ENCODE data around the gene ALS2.
A peak's percentile ranks its signal among the peaks of the same experiment; 100 is the strongest.
"Not testable (repeated sequence)": the region's sequence is repeated elsewhere in the genome, so short reads cannot be mapped to it uniquely, and the experiment has no call there.

ALS2 gene

DNA sequence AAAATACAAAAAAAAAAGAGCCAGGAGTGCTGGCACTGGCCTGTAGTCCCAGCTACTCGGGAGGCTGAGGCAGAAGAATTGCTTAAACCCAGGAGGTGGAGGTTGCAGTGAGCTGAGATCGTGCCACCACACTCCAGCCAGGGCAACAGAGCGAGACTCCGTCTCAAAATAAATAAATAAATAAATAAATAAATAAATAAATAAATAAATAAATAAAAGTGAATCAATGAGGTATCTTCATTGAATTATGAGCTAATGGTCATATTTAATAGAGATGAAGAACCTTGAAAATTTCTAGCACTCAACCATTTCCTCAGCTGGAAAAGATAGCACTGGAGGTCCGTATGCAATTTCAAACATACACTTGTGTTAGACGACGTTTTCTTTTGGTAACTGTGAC lies 16.3 kb downstream of the ALS2 start:
- not testable (repeated sequence) for DNase-seq; H3K9me3 ChIP-seq (ENCODE audit: control extremely low read depth in 1 of 5, control insufficient read depth in 4 of 5, insufficient read depth in 2 of 5, low read depth in 1 of 5, low read length in 4 of 5); H3K4me3 ChIP-seq (ENCODE audit: control insufficient read depth in 1 of 7, extremely low read depth in 1 of 7, insufficient read depth in 4 of 7, low read depth in 2 of 7, low read length in 6 of 7); H3K27me3 ChIP-seq (replicated peaks in 2 of 5; ENCODE audit: control insufficient read depth in 4 of 5, insufficient read depth in 5 of 5, low read length in 4 of 5); H3K27ac ChIP-seq (ENCODE audit: insufficient read depth in 1 of 2, low read depth in 1 of 2, low read length in 2 of 2, poor library complexity in 1 of 2, severe bottlenecking in 2 of 2)
- POLR2A ChIA-PET, result interaction anchor here (0.5 kb wide), 1 partner anchor 695 kb away, joined by 4 read pairs; no protein-coding TSS in a partner anchor
- CTCF ChIA-PET, result interaction anchor here (0.8 to 2.6 kb wide), 5 partner anchors 14 to 83 kb away, joined by 3 to 10 read pairs (median 4); no protein-coding TSS in a partner anchor
- Histone ChIP-seq H3K4me1 (ENCODE audit: control extremely low read depth in 1 of 4, control insufficient read depth in 4 of 4, insufficient read depth in 4 of 4, low read length in 3 of 4) (peaks cover under 1 to 16% (median 8%) of the 10 kb centered on the region in 4 experiments), H3K36me3 (ENCODE audit: control insufficient read depth in 4 of 4, insufficient read depth in 4 of 4, low read length in 3 of 4) (peaks cover 16 to 59% (median 38%) of the 10 kb centered on the region in 4 experiments)
- 92% methylated on average over 2 of the region's 7 CpGs for WGBS (ENCODE audit: insufficient coverage)

DNA sequence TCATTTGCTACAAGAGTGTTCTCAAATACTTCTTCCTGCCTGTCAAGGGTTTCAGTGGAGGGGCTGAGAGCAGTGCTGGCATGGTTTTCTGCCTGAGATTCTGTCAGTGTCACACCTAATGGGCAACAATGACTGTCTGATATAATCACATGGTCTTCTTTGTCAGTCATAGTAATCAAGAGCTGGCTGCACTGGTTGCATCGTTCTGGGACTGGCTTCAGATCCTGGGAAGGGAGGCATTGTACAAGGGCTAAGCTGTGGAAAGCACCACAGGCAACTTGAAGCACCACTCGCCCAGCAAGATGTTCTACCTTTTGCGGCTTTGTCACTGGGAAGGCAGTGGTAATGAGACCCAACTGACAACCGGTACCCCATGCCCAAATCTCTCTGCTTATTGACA lies 19.6 kb downstream of the ALS2 start:
- no peaks in the 10 kb centered on the region for H3K4me1 ChIP-seq (ENCODE audit: control extremely low read depth in 1 of 4, control insufficient read depth in 4 of 4, insufficient read depth in 4 of 4, low read length in 3 of 4)
- no peaks in the 10 kb centered on the region for H3K9me3 ChIP-seq (ENCODE audit: control extremely low read depth in 1 of 5, control insufficient read depth in 4 of 5, insufficient read depth in 2 of 5, low read depth in 1 of 5, low read length in 4 of 5)
- no peak overlapping the region for H3K4me3 ChIP-seq (ENCODE audit: control insufficient read depth in 1 of 7, extremely low read depth in 1 of 7, insufficient read depth in 4 of 7, low read depth in 2 of 7, low read length in 6 of 7)
- no peak overlapping the region for H3K27ac ChIP-seq (ENCODE audit: insufficient read depth in 1 of 2, low read depth in 1 of 2, low read length in 2 of 2, poor library complexity in 1 of 2, severe bottlenecking in 2 of 2)
- WGBS (ENCODE audit: insufficient coverage), result 95% methylated on average over 4 of the region's 4 CpGs
- no peaks in the 10 kb centered on the region for H3K27me3 ChIP-seq (replicated peaks in 2 of 5; ENCODE audit: control insufficient read depth in 4 of 5, insufficient read depth in 5 of 5, low read length in 4 of 5)
- ChIA-PET CTCF (no interaction called here), POLR2A (no interaction called here)
- no peak for DNase-seq
- peaks cover 18 to 67% (median 45%) of the 10 kb centered on the region in 4 experiments for H3K36me3 ChIP-seq (ENCODE audit: control insufficient read depth in 4 of 4, insufficient read depth in 4 of 4, low read length in 3 of 4)

DNA sequence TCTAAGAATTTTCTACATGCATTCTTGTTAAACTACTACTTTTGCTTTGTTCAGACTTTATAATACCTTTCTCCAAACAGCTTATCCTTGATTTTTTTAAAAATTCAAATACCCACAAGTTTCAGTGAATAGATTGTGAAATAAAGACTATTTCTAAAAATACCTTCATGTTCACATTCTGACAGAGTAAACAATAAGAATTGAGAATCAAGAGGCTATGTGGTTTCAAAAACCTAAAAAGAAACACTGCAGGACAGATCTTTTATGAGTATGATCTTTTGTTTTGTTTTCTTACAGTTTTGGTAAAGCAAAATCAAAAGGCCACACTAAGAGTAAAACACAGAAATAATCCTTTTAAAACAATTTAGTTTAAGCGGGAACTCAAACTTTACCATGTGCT lies 21.2 kb downstream of the ALS2 start:
- ChIA-PET CTCF (interaction anchor here (1.2 kb wide), 1 partner anchor 19 kb away, joined by 3 read pairs; no protein-coding TSS in a partner anchor), POLR2A (no interaction called here)
- Histone ChIP-seq H3K27ac (ENCODE audit: insufficient read depth in 1 of 2, low read depth in 1 of 2, low read length in 2 of 2, poor library complexity in 1 of 2, severe bottlenecking in 2 of 2) (no peak overlapping the region), H3K9me3 (ENCODE audit: control extremely low read depth in 1 of 5, control insufficient read depth in 4 of 5, insufficient read depth in 2 of 5, low read depth in 1 of 5, low read length in 4 of 5) (no peaks in the 10 kb centered on the region), H3K4me3 (ENCODE audit: control insufficient read depth in 1 of 7, extremely low read depth in 1 of 7, insufficient read depth in 4 of 7, low read depth in 2 of 7, low read length in 6 of 7) (no peak overlapping the region), H3K27me3 (replicated peaks in 2 of 5; ENCODE audit: control insufficient read depth in 4 of 5, insufficient read depth in 5 of 5, low read length in 4 of 5) (no peaks in the 10 kb centered on the region), H3K36me3 (ENCODE audit: control insufficient read depth in 4 of 4, insufficient read depth in 4 of 4, low read length in 3 of 4) (peaks cover 12 to 61% (median 42%) of the 10 kb centered on the region in 4 experiments), H3K4me1 (ENCODE audit: control extremely low read depth in 1 of 4, control insufficient read depth in 4 of 4, insufficient read depth in 4 of 4, low read length in 3 of 4) (no peaks in the 10 kb centered on the region)
- WGBS (ENCODE audit: insufficient coverage), result no CpG with 5 or more reads among the region's 1 CpG
- DNase-seq, result no peak

DNA sequence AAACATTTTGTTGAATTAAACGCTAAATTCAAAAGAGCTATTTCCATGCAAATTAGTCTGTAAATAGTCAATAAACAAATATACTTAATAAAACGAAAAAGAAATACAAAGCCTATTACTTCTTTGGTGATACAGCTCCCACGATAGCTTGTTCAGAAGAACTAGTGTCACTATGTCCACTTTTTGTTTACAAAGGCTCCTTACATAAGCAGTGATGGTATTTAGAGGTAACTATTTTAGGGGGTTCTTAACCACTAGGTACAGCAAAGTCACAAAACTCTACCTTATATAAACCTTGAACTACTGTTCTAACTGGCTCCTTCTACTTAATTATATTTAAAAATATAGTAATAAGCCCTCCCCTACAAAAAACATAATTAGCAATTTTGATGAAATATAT lies 21.9 kb downstream of the ALS2 start:
- WGBS (ENCODE audit: insufficient coverage), result no CpG with 5 or more reads among the region's 3 CpGs
- Histone ChIP-seq H3K4me1 (ENCODE audit: control extremely low read depth in 1 of 4, control insufficient read depth in 4 of 4, insufficient read depth in 4 of 4, low read length in 3 of 4) (no peaks in the 10 kb centered on the region), H3K27ac (ENCODE audit: insufficient read depth in 1 of 2, low read depth in 1 of 2, low read length in 2 of 2, poor library complexity in 1 of 2, severe bottlenecking in 2 of 2) (no peak overlapping the region), H3K36me3 (ENCODE audit: control insufficient read depth in 4 of 4, insufficient read depth in 4 of 4, low read length in 3 of 4) (peaks cover 12 to 67% (median 45%) of the 10 kb centered on the region in 4 experiments), H3K27me3 (replicated peaks in 2 of 5; ENCODE audit: control insufficient read depth in 4 of 5, insufficient read depth in 5 of 5, low read length in 4 of 5) (no peaks in the 10 kb centered on the region), H3K4me3 (ENCODE audit: control insufficient read depth in 1 of 7, extremely low read depth in 1 of 7, insufficient read depth in 4 of 7, low read depth in 2 of 7, low read length in 6 of 7) (no peak overlapping the region), H3K9me3 (ENCODE audit: control extremely low read depth in 1 of 5, control insufficient read depth in 4 of 5, insufficient read depth in 2 of 5, low read depth in 1 of 5, low read length in 4 of 5) (no peaks in the 10 kb centered on the region)
- POLR2A ChIA-PET, result no interaction called here
- DNase-seq, result no peak
- CTCF ChIA-PET, result interaction anchor here (1.2 to 1.4 kb wide), 3 partner anchors 10 to 19 kb away, joined by 3 to 5 read pairs (median 5); no protein-coding TSS in a partner anchor

DNA sequence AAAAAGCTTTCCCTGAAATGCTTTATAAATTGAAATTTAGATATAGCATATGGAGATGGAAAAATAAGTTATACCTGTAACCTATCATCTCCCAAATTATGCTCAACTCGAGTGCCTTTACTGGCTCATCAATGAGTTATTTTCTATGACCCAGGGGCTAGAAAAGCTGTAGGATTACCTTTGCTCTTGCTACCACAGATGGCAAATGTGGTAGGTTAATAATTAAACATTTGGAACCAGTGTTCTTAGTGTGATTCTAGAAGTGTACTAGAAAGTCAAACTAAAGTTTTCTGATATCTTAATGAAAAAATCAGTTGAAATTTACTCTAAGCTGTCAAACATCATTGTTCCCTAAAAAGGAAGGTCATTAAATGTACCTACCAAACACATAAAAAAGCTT lies 22.5 kb downstream of the ALS2 start:
- ChIA-PET CTCF (interaction anchor here (1.2 to 1.4 kb wide), 4 partner anchors 10 to 37 kb away, joined by 3 to 5 read pairs (median 4); no protein-coding TSS in a partner anchor), POLR2A (no interaction called here)
- 40% methylated on average over 1 of the region's 1 CpG for WGBS (ENCODE audit: insufficient coverage)
- H3K36me3 ChIP-seq (ENCODE audit: control insufficient read depth in 4 of 4, insufficient read depth in 4 of 4, low read length in 3 of 4), result peaks cover 12 to 65% (median 45%) of the 10 kb centered on the region in 4 experiments
- no peaks in the 10 kb centered on the region for H3K4me1 ChIP-seq (ENCODE audit: control extremely low read depth in 1 of 4, control insufficient read depth in 4 of 4, insufficient read depth in 4 of 4, low read length in 3 of 4)
- no peaks in the 10 kb centered on the region for H3K9me3 ChIP-seq (ENCODE audit: control extremely low read depth in 1 of 5, control insufficient read depth in 4 of 5, insufficient read depth in 2 of 5, low read depth in 1 of 5, low read length in 4 of 5)
- peak overlapping the region in 1 of 2 experiments; percentile 32 for H3K27ac ChIP-seq (ENCODE audit: insufficient read depth in 1 of 2, low read depth in 1 of 2, low read length in 2 of 2, poor library complexity in 1 of 2, severe bottlenecking in 2 of 2)
- DNase-seq, result no peak
- no peaks in the 10 kb centered on the region for H3K27me3 ChIP-seq (replicated peaks in 2 of 5; ENCODE audit: control insufficient read depth in 4 of 5, insufficient read depth in 5 of 5, low read length in 4 of 5)
- H3K4me3 ChIP-seq (ENCODE audit: control insufficient read depth in 1 of 7, extremely low read depth in 1 of 7, insufficient read depth in 4 of 7, low read depth in 2 of 7, low read length in 6 of 7), result no peak overlapping the region

DNA sequence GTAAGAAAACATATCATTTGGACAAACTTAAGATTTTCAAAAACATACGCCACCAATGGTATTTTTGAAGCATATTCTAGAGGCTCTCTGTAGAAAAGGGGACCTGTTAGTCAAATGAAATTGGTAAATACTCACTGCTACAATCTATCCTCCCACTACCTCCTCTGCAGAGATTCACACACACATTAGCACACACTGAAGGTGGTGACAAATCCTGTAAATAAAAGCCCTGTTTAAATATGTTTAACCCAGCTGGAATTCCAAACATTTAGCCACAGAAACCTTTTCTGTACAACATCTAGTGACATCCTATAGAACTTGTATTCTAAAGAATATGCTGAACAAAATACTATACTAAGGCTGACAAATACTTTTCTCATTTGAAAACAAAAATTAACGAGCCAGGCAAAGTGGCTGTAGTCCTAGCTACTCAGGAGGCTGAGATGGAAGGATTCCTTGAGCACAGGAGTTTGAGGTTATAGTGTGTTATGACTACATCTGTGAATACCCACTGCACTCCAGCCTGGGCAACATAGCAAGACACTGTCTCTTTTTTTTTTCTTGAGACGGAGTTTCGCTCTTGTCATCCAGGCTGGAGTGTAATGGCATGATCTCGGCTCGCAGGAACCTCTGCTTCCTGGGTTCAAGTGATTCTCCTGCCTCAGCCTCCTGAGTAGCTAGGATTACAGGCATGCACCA lies 25.9 kb downstream of the ALS2 start:
- no peak overlapping the region for H3K27ac ChIP-seq (ENCODE audit: insufficient read depth in 1 of 2, low read depth in 1 of 2, low read length in 2 of 2, poor library complexity in 1 of 2, severe bottlenecking in 2 of 2)
- H3K9me3 ChIP-seq (ENCODE audit: control extremely low read depth in 1 of 5, control insufficient read depth in 4 of 5, insufficient read depth in 2 of 5, low read depth in 1 of 5, low read length in 4 of 5), result no peaks in the 10 kb centered on the region
- H3K4me1 ChIP-seq (ENCODE audit: control extremely low read depth in 1 of 4, control insufficient read depth in 4 of 4, insufficient read depth in 4 of 4, low read length in 3 of 4), result no peaks in the 10 kb centered on the region
- peaks cover 2 to 49% (median 29%) of the 10 kb centered on the region in 4 experiments for H3K36me3 ChIP-seq (ENCODE audit: control insufficient read depth in 4 of 4, insufficient read depth in 4 of 4, low read length in 3 of 4)
- ChIA-PET POLR2A (no interaction called here), CTCF (interaction anchor here (1.2 kb wide), 1 partner anchor 106 kb away, joined by 4 read pairs; no protein-coding TSS in a partner anchor)
- DNase-seq, result no peak
- H3K4me3 ChIP-seq (ENCODE audit: control insufficient read depth in 1 of 7, extremely low read depth in 1 of 7, insufficient read depth in 4 of 7, low read depth in 2 of 7, low read length in 6 of 7), result no peak overlapping the region
- H3K27me3 ChIP-seq (replicated peaks in 2 of 5; ENCODE audit: control insufficient read depth in 4 of 5, insufficient read depth in 5 of 5, low read length in 4 of 5), result no peaks in the 10 kb centered on the region
- WGBS (ENCODE audit: insufficient coverage), result 93% methylated on average over 3 of the region's 6 CpGs

DNA sequence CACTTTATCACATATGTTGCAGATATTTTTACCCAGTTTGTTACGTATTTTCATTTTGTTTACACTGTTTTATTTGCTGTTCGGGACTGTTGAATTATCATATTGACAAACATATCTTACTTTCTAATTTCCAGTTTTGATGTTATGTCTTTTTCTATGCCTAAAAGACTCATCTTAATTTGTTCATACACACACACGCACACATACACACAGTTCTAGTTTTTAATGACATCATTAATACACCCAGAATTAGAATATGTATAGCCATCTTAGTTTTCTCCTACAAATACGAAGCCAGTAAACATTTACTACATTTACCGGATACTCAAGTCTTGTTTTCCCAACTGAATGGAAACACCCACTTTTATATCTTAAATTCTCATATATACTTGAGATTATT lies 29.2 kb downstream of the ALS2 start:
- Histone ChIP-seq H3K27ac (ENCODE audit: insufficient read depth in 1 of 2, low read depth in 1 of 2, low read length in 2 of 2, poor library complexity in 1 of 2, severe bottlenecking in 2 of 2) (no peak overlapping the region), H3K27me3 (replicated peaks in 2 of 5; ENCODE audit: control insufficient read depth in 4 of 5, insufficient read depth in 5 of 5, low read length in 4 of 5) (no peaks in the 10 kb centered on the region), H3K4me1 (ENCODE audit: control extremely low read depth in 1 of 4, control insufficient read depth in 4 of 4, insufficient read depth in 4 of 4, low read length in 3 of 4) (no peaks in the 10 kb centered on the region), H3K4me3 (ENCODE audit: control insufficient read depth in 1 of 7, extremely low read depth in 1 of 7, insufficient read depth in 4 of 7, low read depth in 2 of 7, low read length in 6 of 7) (no peak overlapping the region), H3K9me3 (ENCODE audit: control extremely low read depth in 1 of 5, control insufficient read depth in 4 of 5, insufficient read depth in 2 of 5, low read depth in 1 of 5, low read length in 4 of 5) (no peaks in the 10 kb centered on the region), H3K36me3 (ENCODE audit: control insufficient read depth in 4 of 4, insufficient read depth in 4 of 4, low read length in 3 of 4) (peaks cover 5 to 60% (median 36%) of the 10 kb centered on the region in 4 experiments)
- ChIA-PET POLR2A (no interaction called here), CTCF (no interaction called here)
- DNase-seq, result no peak
- WGBS (ENCODE audit: insufficient coverage), result 100% methylated on average over 3 of the region's 5 CpGs

Measured in common myeloid progenitor, CD34-positive (primary cell).